Measurements from ENCODE around the gene VWA8.

Gene VWA8

GRCh38 chr13:42002066-42002465 is 41.2 kb upstream of the VWA8 start:
- no peak overlapping the region for H3K4me2 ChIP-seq (ENCODE audit: low read depth, low read length)
- no peaks in the 10 kb centered on the region for H3F3A ChIP-seq (ENCODE audit: insufficient read depth, low read length)
- H3K27ac ChIP-seq (ENCODE audit: low read length) = no peak overlapping the region
- H3K9me2 ChIP-seq (replicated peaks; ENCODE audit: insufficient read depth, low read length) = no peaks in the 10 kb centered on the region
- no peak for DNase-seq
- no peak overlapping the region for H3K9ac ChIP-seq (ENCODE audit: low read length)
- H3K4me1 ChIP-seq (ENCODE audit: low read length) = no peaks in the 10 kb centered on the region
- no peaks in the 10 kb centered on the region for H3K79me2 ChIP-seq (ENCODE audit: low read length)
- H3K36me3 ChIP-seq (replicated peaks; ENCODE audit: insufficient read depth, low read length) = no peaks in the 10 kb centered on the region
- no peak for TF ChIP-seq EZH2 (optimal IDR thresholded peaks at IDR 0.05; ENCODE audit: low read depth, low read length)
- no peak for TF ChIP-seq EZH2phosphoT487 (IDR thresholded peaks at IDR 0.05; ENCODE audit: low read length)
- no peak for TF ChIP-seq CTCF (IDR thresholded peaks at IDR 0.05; ENCODE audit: low read length)
- H3K27me3 ChIP-seq (replicated peaks; ENCODE audit: insufficient read depth, low read length) = no peaks in the 10 kb centered on the region
- H3K9me3 ChIP-seq (replicated peaks; ENCODE audit: insufficient read depth, low read length) = no peaks in the 10 kb centered on the region
- H2AFZ ChIP-seq (ENCODE audit: low read length) = no peak overlapping the region
- H4K20me1 ChIP-seq (ENCODE audit: insufficient read depth, low read length) = no peaks in the 10 kb centered on the region
- H3K4me3 ChIP-seq (ENCODE audit: low read length) = no peak overlapping the region

- DNase-seq = no peak
- Histone ChIP-seq H3K36me3 (replicated peaks; ENCODE audit: insufficient read depth, low read length) (no peaks in the 10 kb centered on the region), H2AFZ (ENCODE audit: low read length) (no peak overlapping the region), H4K20me1 (ENCODE audit: insufficient read depth, low read length) (no peaks in the 10 kb centered on the region), H3F3A (ENCODE audit: insufficient read depth, low read length) (no peaks in the 10 kb centered on the region), H3K4me1 (ENCODE audit: low read length) (no peaks in the 10 kb centered on the region), H3K9me2 (replicated peaks; ENCODE audit: insufficient read depth, low read length) (no peaks in the 10 kb centered on the region), H3K4me2 (ENCODE audit: low read depth, low read length) (no peak overlapping the region), H3K27ac (ENCODE audit: low read length) (no peak overlapping the region), H3K4me3 (ENCODE audit: low read length) (no peak overlapping the region), H3K79me2 (ENCODE audit: low read length) (no peaks in the 10 kb centered on the region), H3K9ac (ENCODE audit: low read length) (no peak overlapping the region), H3K9me3 (replicated peaks; ENCODE audit: insufficient read depth, low read length) (no peaks in the 10 kb centered on the region), H3K27me3 (replicated peaks; ENCODE audit: insufficient read depth, low read length) (no peaks in the 10 kb centered on the region)
- TF ChIP-seq CTCF (IDR thresholded peaks at IDR 0.05; ENCODE audit: low read length) = no peak
- no peak for TF ChIP-seq EZH2phosphoT487 (IDR thresholded peaks at IDR 0.05; ENCODE audit: low read length)
- TF ChIP-seq EZH2 (optimal IDR thresholded peaks at IDR 0.05; ENCODE audit: low read depth, low read length) = no peak
These were observed 40.7 kb upstream of the VWA8 start for GRCh38 chr13:42001580-42001979.

GRCh38 chr13:42000846-42001245 is 39.9 kb upstream of the VWA8 start:
- H3K79me2 ChIP-seq (ENCODE audit: low read length) = no peaks in the 10 kb centered on the region

More at GRCh38 chr13:42000846-42001245, 39.9 kb upstream of the VWA8 start:
- no peak for DNase-seq
- H3F3A ChIP-seq (ENCODE audit: insufficient read depth, low read length) = no peaks in the 10 kb centered on the region
- no peaks in the 10 kb centered on the region for H3K4me1 ChIP-seq (ENCODE audit: low read length)
- no peak overlapping the region for H3K27ac ChIP-seq (ENCODE audit: low read length)
- no peaks in the 10 kb centered on the region for H3K9me2 ChIP-seq (replicated peaks; ENCODE audit: insufficient read depth, low read length)
- H3K36me3 ChIP-seq (replicated peaks; ENCODE audit: insufficient read depth, low read length) = no peaks in the 10 kb centered on the region
- no peaks in the 10 kb centered on the region for H3K27me3 ChIP-seq (replicated peaks; ENCODE audit: insufficient read depth, low read length)
- no peak overlapping the region for H3K4me3 ChIP-seq (ENCODE audit: low read length)
- H2AFZ ChIP-seq (ENCODE audit: low read length) = no peak overlapping the region
- H3K9me3 ChIP-seq (replicated peaks; ENCODE audit: insufficient read depth, low read length) = no peaks in the 10 kb centered on the region
- no peak for TF ChIP-seq EZH2 (optimal IDR thresholded peaks at IDR 0.05; ENCODE audit: low read depth, low read length)
- TF ChIP-seq CTCF (IDR thresholded peaks at IDR 0.05; ENCODE audit: low read length) = no peak
- TF ChIP-seq EZH2phosphoT487 (IDR thresholded peaks at IDR 0.05; ENCODE audit: low read length) = no peak
- H3K4me2 ChIP-seq (ENCODE audit: low read depth, low read length) = no peak overlapping the region
- no peaks in the 10 kb centered on the region for H4K20me1 ChIP-seq (ENCODE audit: insufficient read depth, low read length)
- H3K9ac ChIP-seq (ENCODE audit: low read length) = no peak overlapping the region
